ENCODE data around the gene RALGPS1. TPM values are rescaled to one million over a fixed set of nuclear protein-coding genes. Genes with fewer than 3 reads are reported as not detected.

The RALGPS1 gene
- total and polyA plus RNA-seq, 2 of the 8 experiments (the other 6 are each of a cell fraction or from before 2014, with no cell fraction given) = 20.0 to 23.5 TPM

- H3K23ac ChIP-seq (ENCODE audit: insufficient read length) = no peak overlapping the region
- H3K56ac ChIP-seq (replicated peaks; ENCODE audit: insufficient read length, low read depth, low read length) = no peak overlapping the region
- TF ChIP-seq, protein P1, sequence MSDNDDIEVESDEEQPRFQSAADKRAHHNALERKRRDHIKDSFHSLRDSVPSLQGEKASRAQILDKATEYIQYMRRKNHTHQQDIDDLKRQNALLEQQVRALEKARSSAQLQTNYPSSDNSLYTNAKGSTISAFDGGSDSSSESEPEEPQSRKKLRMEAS (IDR thresholded peaks at IDR 0.05) = peak; percentile 56
- TF ChIP-seq E2F6 (IDR thresholded peaks at IDR 0.05) (0 out of 2 replicates have a peak, but pooled peaks have one; percentile 17), YY1 (IDR thresholded peaks at IDR 0.05; ENCODE audit: low read depth, low read length) (no peak)
- H2AFZ ChIP-seq (ENCODE audit: low read length) = no peak overlapping the region
- no peak overlapping the region for H4K5ac ChIP-seq (ENCODE audit: insufficient read length, low read depth, low read length)
- peaks cover 4% of the 10 kb centered on the region in 2 experiments; a peak in 1 of 4 replicates for H3K9me3 ChIP-seq (ENCODE audit: insufficient read depth in 2 of 2, low read depth in 1 of 2, low read length in 1 of 2)
- no peak overlapping the region for H2BK15ac ChIP-seq (ENCODE audit: low read length)
- H3K27me3 ChIP-seq (replicated peaks in 1 of 4; ENCODE audit: control insufficient read depth in 3 of 4, extremely low read depth in 1 of 4, insufficient read depth in 3 of 4, low read length in 3 of 4) = no peaks in the 10 kb centered on the region
- H3K27ac ChIP-seq (ENCODE audit: low read depth, low read length) = no peak overlapping the region
- ChIA-PET CTCF (ENCODE audit: partially characterized antibody) (interaction anchor here (0.7 to 1.3 kb wide), 4 partner anchors 19 to 149 kb away, joined by 3 to 5 read pairs (median 3); no protein-coding TSS in a partner anchor), POLR2A (ENCODE audit: partially characterized antibody) (interaction anchor here (1.0 to 1.8 kb wide), 5 partner anchors 13 to 199 kb away, joined by 3 to 5 read pairs (median 4); partner anchors contain the start of genes LRSAM1 and ZNF79)
- DNase-seq (ENCODE audit: low read depth in 1 of 2, low spot score in 2 of 2) = no peak
- no peak overlapping the region for H2BK20ac ChIP-seq (ENCODE audit: low read length)
- peaks cover 2 to 21% (median 12%) of the 10 kb centered on the region in 4 experiments; a peak in 6 of 7 replicates for H3K4me1 ChIP-seq (replicated peaks in 1 of 4; ENCODE audit: control insufficient read depth in 3 of 4, insufficient read depth in 4 of 4, low read length in 3 of 4)
- no peak overlapping the region for H3K18ac ChIP-seq (ENCODE audit: extremely low read depth, low read length)
- H3K79me1 ChIP-seq (ENCODE audit: low read depth, low read length) = no peaks in the 10 kb centered on the region
- H3K14ac ChIP-seq (ENCODE audit: insufficient read length) = no peak overlapping the region
- H4K8ac ChIP-seq (ENCODE audit: extremely low read depth, insufficient read depth, low read length) = no peak overlapping the region
- H3K79me2 ChIP-seq (ENCODE audit: control insufficient read depth in 1 of 2, insufficient read depth in 2 of 2, low read length in 2 of 2) = no peaks in the 10 kb centered on the region
- no peak overlapping the region for H2AK5ac ChIP-seq (ENCODE audit: low read depth, low read length)
- peaks cover 0 to 3% (median 0%) of the 10 kb centered on the region in 4 experiments; a peak in 3 of 8 replicates for H3K36me3 ChIP-seq (ENCODE audit: control insufficient read depth in 2 of 4, insufficient read depth in 4 of 4, low read length in 3 of 4)
- H3K9ac ChIP-seq (replicated peaks in 1 of 4; ENCODE audit: extremely low read depth in 1 of 4, low read depth in 3 of 4, low read length in 3 of 4) = no peak overlapping the region
- H3K4me2 ChIP-seq (ENCODE audit: insufficient read depth in 1 of 2, low read depth in 2 of 2, low read length in 2 of 2) = peak overlapping the region in 1 of 2 experiments; percentile 19; a peak in 1 of 4 replicates
- H3K4ac ChIP-seq (replicated peaks; ENCODE audit: insufficient read length, low read depth, low read length) = no peak overlapping the region
- no peak overlapping the region for H2BK5ac ChIP-seq (ENCODE audit: low read depth, low read length)
- H4K20me1 ChIP-seq (replicated peaks in 1 of 2; ENCODE audit: control insufficient read depth in 1 of 2, insufficient read depth in 2 of 2, low read length in 2 of 2) = no peaks in the 10 kb centered on the region
- no peaks in the 10 kb centered on the region; the same call in 1 of the 2 replicates for H3K23me2 ChIP-seq (ENCODE audit: low read depth, low read length)
- peak; percentile 79 for FAIRE-seq
- H2BK120ac ChIP-seq (replicated peaks; ENCODE audit: low read depth, low read length) = no peak overlapping the region
- 35% methylated on average over 2 of the region's 2 CpGs; no CpG with 5 or more reads in 1 of the 2 experiments for WGBS, 2 experiments (ENCODE audit: extremely low coverage in 1 of 2, insufficient coverage in 1 of 2, insufficient read length in 1 of 2, insufficient replicate concordance in 2 of 2, low coverage in 1 of 2, low lambda C conversion rate in 2 of 2, missing lambda C conversion rate in 1 of 2)
- no peak overlapping the region for H4K91ac ChIP-seq (replicated peaks; ENCODE audit: insufficient read length, low read length)
- H3K4me3 ChIP-seq (ENCODE audit: extremely low read depth in 1 of 4, insufficient read depth in 2 of 4, low read depth in 3 of 4, low read length in 4 of 4) = peak overlapping the region in 1 of 4 experiments; percentile 6; a peak in 1 of 8 replicates
- no peak overlapping the region for H2BK12ac ChIP-seq (ENCODE audit: low read depth, low read length)
Measured at GRCh38 chr9:127253446-127253845, 338.9 kb downstream of the RALGPS1 start.

All from H1 (cell line).